HG02943 (cell line): ENCODE data around the gene RENBP.

Experiments used
- ATAC-seq: cut with Tn5 transposase; IDR thresholded peaks from one replicate; pipeline ENCODE4 v1.9.1; 2021; ENCODE audit warnings: mild to moderate bottlenecking, low read depth, moderate library complexity; ENCODE audit not compliant: unreplicated experiment

RENBP gene

GRCh38 chrX:153903991-153904957 is 40.2 kb downstream of the RENBP start, which contains the start of gene AVPR2:
Gene AVPR2 (plus strand): TSS chrX:153904673. CDS start chrX:153905146, 473 bp downstream.
- no peak for ATAC-seq

- ATAC-seq = no peak
These were observed 41.0 kb downstream of the RENBP start for GRCh38 chrX:153903238-153903980.

GRCh38 chrX:153902385-153902784 is 42.1 kb downstream of the RENBP start:
- ATAC-seq = no peak

GRCh38 chrX:153901753-153902140 is 42.7 kb downstream of the RENBP start:
- ATAC-seq = no peak

GRCh38 chrX:153900831-153901752 is 43.4 kb downstream of the RENBP start:
- no peak for ATAC-seq

- ATAC-seq = no peak
These were observed 46.5 kb downstream of the RENBP start for GRCh38 chrX:153897899-153898298.

GRCh38 chrX:153889123-153889522 is 55.3 kb downstream of the RENBP start:
- no peak for ATAC-seq

- ATAC-seq = no peak
These were observed 56.1 kb downstream of the RENBP start for GRCh38 chrX:153888344-153888743.

- ATAC-seq = no peak
These were observed 57.1 kb downstream of the RENBP start for GRCh38 chrX:153887385-153887784.

- ATAC-seq = no peak
These were observed 57.5 kb downstream of the RENBP start for GRCh38 chrX:153886915-153887314.

- ATAC-seq = no peak
These were observed 58.2 kb downstream of the RENBP start, which contains the start of gene L1CAM for GRCh38 chrX:153885968-153886903. Gene L1CAM (minus strand): TSS chrX:153886173. CDS start chrX:153875836, 10,337 bp downstream.
